ENCODE results near the gene RASSF3.

DNA sequence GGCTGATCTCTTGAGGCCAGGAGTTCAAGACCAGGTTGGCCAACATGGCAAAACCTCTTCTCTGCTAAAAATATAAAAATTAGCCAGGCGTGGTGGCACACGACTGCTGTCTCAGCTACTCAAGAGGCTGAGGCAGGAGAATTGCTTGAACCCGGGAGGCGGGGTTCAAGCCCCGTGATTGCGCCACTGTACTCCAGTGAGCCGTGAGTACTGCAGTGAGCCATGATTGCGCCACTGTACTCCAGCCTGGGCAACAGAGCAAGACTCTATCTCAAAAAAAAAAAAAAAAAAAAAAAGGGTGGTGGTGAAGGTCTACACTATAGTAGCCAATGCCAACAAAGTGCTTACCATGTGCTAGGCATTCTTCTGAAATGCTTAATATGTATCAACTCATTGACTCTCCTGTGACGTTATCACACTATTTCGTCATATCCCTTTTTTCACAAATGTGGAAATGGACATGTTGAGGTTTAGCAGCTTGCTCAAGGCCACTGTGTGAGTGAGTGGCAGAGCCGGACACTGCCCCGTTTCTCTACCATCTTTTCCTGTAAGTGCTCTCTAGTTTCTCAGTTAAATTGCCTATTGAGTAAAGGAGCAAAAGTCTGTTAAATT lies 89.3 kb downstream of the RASSF3 start:
- TF ChIP-seq, protein P1, sequence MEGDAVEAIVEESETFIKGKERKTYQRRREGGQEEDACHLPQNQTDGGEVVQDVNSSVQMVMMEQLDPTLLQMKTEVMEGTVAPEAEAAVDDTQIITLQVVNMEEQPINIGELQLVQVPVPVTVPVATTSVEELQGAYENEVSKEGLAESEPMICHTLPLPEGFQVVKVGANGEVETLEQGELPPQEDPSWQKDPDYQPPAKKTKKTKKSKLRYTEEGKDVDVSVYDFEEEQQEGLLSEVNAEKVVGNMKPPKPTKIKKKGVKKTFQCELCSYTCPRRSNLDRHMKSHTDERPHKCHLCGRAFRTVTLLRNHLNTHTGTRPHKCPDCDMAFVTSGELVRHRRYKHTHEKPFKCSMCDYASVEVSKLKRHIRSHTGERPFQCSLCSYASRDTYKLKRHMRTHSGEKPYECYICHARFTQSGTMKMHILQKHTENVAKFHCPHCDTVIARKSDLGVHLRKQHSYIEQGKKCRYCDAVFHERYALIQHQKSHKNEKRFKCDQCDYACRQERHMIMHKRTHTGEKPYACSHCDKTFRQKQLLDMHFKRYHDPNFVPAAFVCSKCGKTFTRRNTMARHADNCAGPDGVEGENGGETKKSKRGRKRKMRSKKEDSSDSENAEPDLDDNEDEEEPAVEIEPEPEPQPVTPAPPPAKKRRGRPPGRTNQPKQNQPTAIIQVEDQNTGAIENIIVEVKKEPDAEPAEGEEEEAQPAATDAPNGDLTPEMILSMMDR (IDR thresholded peaks at IDR 0.05): no peak
- TF ChIP-seq POLR2A (IDR thresholded peaks at IDR 0.05): no peak

Measured in heart left ventricle (tissue), 13 donors.